Neutrophil (primary cell): ENCODE measurements around the gene ACTG1.

ENCODE experiments used
- H3K27ac ChIP-seq: fragments of 200-600 bp; sonication (generic); 2 replicates; pipeline ENCODE4 v1.5.1; 2016; ENCODE audit warnings: mild to moderate bottlenecking, moderate library complexity
- H3K27me3 ChIP-seq: fragments of 200-600 bp; sonication (generic); 2 replicates; pipeline ENCODE4 v1.6.0; 2016; ENCODE audit warnings: mild to moderate bottlenecking
- H3K36me3 ChIP-seq: fragments of 200-600 bp; sonication (generic); 2 replicates; pipeline ENCODE4 v1.5.1; 2017
- H3K4me1 ChIP-seq, 2 experiments: fragments of 200-600 bp in 1 of 2; sonication (generic) in 1 of 2; 1 replicate in 1 of 2; 2 replicates in 1 of 2; pipeline versions ENCODE4 v1.5.1 to v1.6.1; 2013 to 2016; ENCODE audit warnings: low read depth in 1 of 2, low read length in 1 of 2, mild to moderate bottlenecking in 1 of 2, moderate library complexity in 1 of 2; ENCODE audit not compliant: control insufficient read depth in 1 of 2, insufficient read depth in 1 of 2
- H3K4me3 ChIP-seq, 2 experiments: fragments of 200-600 bp in 1 of 2; sonication (generic) in 1 of 2; 1 replicate in 1 of 2; 2 replicates in 1 of 2; pipeline ENCODE4 v1.5.1; 2013 to 2016; ENCODE audit warnings: low read depth in 1 of 2, low read length in 1 of 2, mild to moderate bottlenecking in 1 of 2, moderate library complexity in 1 of 2
- H3K9me3 ChIP-seq: fragments of 200-600 bp; sonication (generic); 2 replicates; pipeline ENCODE4 v1.5.1; 2016
- CTCF ChIP-seq: fragments of 200-600 bp; sonication (generic); IDR thresholded peaks from 2 replicates; pipeline ENCODE4 v1.5.1; 2016; ENCODE audit warnings: antibody characterized with exemption

Gene ACTG1

DNA sequence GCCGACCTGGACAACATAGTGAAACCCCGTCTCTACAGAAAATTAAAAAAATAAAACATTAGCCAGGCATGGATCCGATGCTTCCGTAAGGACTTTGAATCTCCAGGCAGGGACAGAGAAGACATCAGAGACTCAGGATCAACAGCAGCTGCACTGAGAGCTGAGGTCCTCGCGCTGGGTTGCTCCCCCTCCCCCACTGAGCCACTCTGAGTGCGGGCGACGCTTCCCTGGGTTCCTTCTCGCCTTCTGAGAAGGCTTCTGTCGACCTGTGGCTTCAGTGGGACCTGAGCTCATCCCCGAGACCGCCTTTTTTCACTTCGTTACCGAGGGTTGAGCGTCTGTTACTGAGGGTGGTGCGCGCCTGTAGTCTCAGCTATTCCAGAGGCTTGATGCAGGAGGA is 20.4 kb downstream of the ACTG1 start:
- no peaks in the 10 kb centered on the region for H3K9me3 ChIP-seq
- H3K36me3 ChIP-seq, result no peaks in the 10 kb centered on the region
- peaks cover 93% of the 10 kb centered on the region for H3K27me3 ChIP-seq
- no peak for TF ChIP-seq CTCF
- H3K4me3 ChIP-seq, result no peak overlapping the region
- H3K27ac ChIP-seq, result no peak overlapping the region
- H3K4me1 ChIP-seq, result peaks cover 11 to 13% of the 10 kb centered on the region in 2 experiments

- H3K36me3 ChIP-seq, result no peaks in the 10 kb centered on the region
- H3K4me3 ChIP-seq, result no peak overlapping the region
- no peaks in the 10 kb centered on the region for H3K9me3 ChIP-seq
- H3K27ac ChIP-seq, result no peak overlapping the region
- peaks cover 96% of the 10 kb centered on the region for H3K27me3 ChIP-seq
- peaks cover 12 to 13% of the 10 kb centered on the region in 2 experiments for H3K4me1 ChIP-seq
- no peak for TF ChIP-seq CTCF
Measured at GRCh38 chr17:81491761-81492160, 20.8 kb downstream of the ACTG1 start.

DNA sequence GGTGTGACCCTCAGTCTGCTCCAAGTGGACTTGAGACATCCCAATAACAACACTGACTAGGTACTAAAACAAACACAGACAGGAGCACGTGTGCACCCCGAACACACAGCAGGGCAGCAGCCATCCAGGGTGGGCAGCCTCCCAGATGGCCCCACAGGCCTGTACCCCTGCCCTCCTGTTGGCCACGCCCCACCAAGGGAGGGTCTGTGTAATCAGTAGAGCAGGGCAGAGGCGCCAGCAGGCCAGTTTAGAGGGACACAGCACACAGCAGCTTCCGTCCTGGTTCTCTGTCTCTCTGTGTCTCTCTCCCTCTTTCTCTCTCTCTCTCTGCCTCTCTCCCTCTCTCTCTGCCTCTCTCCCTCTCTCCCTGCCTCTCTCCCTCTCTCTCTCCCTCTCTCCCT is 21.4 kb downstream of the ACTG1 start:
- no peak overlapping the region for H3K27ac ChIP-seq

GRCh38 chr17:81489998-81490992 is 22.3 kb downstream of the ACTG1 start:
- Histone ChIP-seq H3K27ac (no peak overlapping the region), H3K4me1 (peaks cover 12 to 13% of the 10 kb centered on the region in 2 experiments), H3K9me3 (no peaks in the 10 kb centered on the region), H3K4me3 (no peak overlapping the region), H3K27me3 (peaks cover 95% of the 10 kb centered on the region), H3K36me3 (no peaks in the 10 kb centered on the region)
- no peak for TF ChIP-seq CTCF

More for the DNA sequence above, 21.4 kb downstream of the ACTG1 start:
- peaks cover 12 to 13% of the 10 kb centered on the region in 2 experiments for H3K4me1 ChIP-seq
- no peak for TF ChIP-seq CTCF
- H3K4me3 ChIP-seq, result no peak overlapping the region
- H3K36me3 ChIP-seq, result no peaks in the 10 kb centered on the region
- peaks cover 96% of the 10 kb centered on the region for H3K27me3 ChIP-seq
- no peaks in the 10 kb centered on the region for H3K9me3 ChIP-seq

DNA sequence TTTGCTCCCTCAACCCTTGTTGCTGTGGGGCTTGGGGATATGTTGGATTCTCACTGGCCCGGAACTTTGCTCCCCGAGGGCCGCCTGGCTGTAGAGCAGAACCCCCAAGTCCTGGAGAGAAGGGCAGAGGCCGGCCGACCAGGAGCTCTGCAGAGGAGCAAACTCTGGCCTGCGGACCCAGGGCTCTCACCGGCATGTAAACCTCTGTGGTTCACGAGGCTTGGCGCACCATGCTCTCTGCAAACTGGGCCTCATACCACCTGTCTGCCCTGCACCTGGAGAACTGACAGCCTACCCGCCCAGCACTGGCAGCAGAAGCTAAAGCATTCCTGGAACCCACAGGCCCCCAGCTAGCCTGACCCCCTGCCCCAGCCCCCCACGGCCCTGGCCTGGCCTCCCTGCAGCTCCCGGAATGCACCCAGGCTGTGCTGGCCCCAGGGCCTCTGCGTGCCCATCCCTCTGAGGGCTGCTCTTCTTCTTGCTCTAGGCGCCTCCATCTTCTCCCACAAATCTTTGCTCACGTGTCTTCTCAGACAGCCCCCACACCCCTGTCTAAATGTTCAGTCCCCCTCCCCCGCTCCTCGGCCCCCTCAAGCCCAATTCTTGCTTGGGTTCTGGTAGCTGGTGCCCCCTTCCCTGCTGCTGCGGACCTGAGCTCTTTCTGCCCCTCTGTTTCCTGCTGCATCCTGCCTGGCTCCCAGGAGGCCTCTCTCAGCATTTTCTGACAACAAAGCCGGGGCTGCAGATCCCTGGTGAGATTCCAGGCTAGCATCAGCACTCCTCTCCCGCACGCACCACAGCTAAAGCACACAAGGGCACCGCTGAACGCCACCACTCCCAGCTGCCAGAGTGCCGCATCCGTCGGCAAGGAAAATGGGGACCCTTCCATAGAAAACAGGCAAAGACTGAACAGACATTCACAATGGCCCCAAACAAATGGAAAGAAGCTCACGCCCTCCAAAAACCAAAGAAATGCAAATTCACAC is 23.3 kb downstream of the ACTG1 start:
- no peaks in the 10 kb centered on the region for H3K36me3 ChIP-seq
- TF ChIP-seq CTCF, result no peak
- no peak overlapping the region for H3K27ac ChIP-seq
- H3K4me3 ChIP-seq, result no peak overlapping the region
- H3K27me3 ChIP-seq, result peaks cover 93% of the 10 kb centered on the region
- no peaks in the 10 kb centered on the region for H3K9me3 ChIP-seq
- peaks cover 17% of the 10 kb centered on the region in 2 experiments for H3K4me1 ChIP-seq
